CD4-positive, CD25-positive, alpha-beta regulatory T cell (primary cell): ENCODE measurements around the gene FXYD1. TPM values are rescaled to one million over a fixed set of nuclear protein-coding genes. Genes with fewer than 3 reads are reported as not detected.

Experiments
- ATAC-seq, 2 donors: fragments of 150-1000 bp; cut with Tn5 transposase; one replicate each; pipeline ENCODE4 v1.10.0; 2021; ENCODE audit warnings: low read depth in 2 of 2, moderate number of reproducible peaks in 2 of 2, moderate library complexity in 1 of 2
- DNase-seq, 3 donors: peaks; one replicate each; pipeline versions ENCODE4 v3.0.0 to v3.0.0-alpha.2; 2012 to 2022; ENCODE audit warnings: mixed read lengths in 1 of 3
- H3K27ac ChIP-seq: one replicate; pipeline ENCODE4 v1.7.0; 2013; ENCODE audit warnings: mild to moderate bottlenecking, low read length; ENCODE audit not compliant: insufficient read depth, poor library complexity, severe bottlenecking
- H3K27me3 ChIP-seq: one replicate; pipeline ENCODE4 v1.7.0; 2013; ENCODE audit warnings: low read length; ENCODE audit not compliant: control insufficient read depth, insufficient read depth
- H3K36me3 ChIP-seq: one replicate; pipeline ENCODE4 v1.7.0; 2013; ENCODE audit warnings: mild to moderate bottlenecking, low read length, moderate library complexity; ENCODE audit not compliant: control insufficient read depth, insufficient read depth
- H3K4me1 ChIP-seq: 2 replicates; pipeline ENCODE4 v1.7.0; 2013; ENCODE audit warnings: mild to moderate bottlenecking, low read length; ENCODE audit not compliant: insufficient read depth, control insufficient read depth, poor library complexity, severe bottlenecking
- H3K4me3 ChIP-seq: one replicate; pipeline ENCODE4 v1.7.0; 2013; ENCODE audit warnings: low read depth, mild to moderate bottlenecking, low read length, moderate library complexity
- H3K9me3 ChIP-seq, 2 experiments: 1 replicate in 1 of 2; 2 replicates in 1 of 2; pipeline ENCODE4 v1.7.0; 2013; ENCODE audit warnings: low read length in 2 of 2, mild to moderate bottlenecking in 1 of 2, moderate library complexity in 1 of 2; ENCODE audit not compliant: control insufficient read depth in 2 of 2
- H3K27ac Mint-ChIP-seq, 3 donors: one replicate each; pipeline ENCODE4 v1.8.0; 2020 to 2022; ENCODE audit warnings: mild to moderate bottlenecking in 3 of 3, mixed read lengths in 3 of 3, moderate library complexity in 2 of 3
- H3K27me3 Mint-ChIP-seq: one replicate; pipeline ENCODE4 v1.8.0; 2022; ENCODE audit warnings: mild to moderate bottlenecking, mixed read lengths
- H3K36me3 Mint-ChIP-seq: one replicate; pipeline ENCODE4 v1.8.0; 2020; ENCODE audit warnings: mixed read lengths
- H3K4me1 Mint-ChIP-seq, 4 donors: one replicate each; pipeline ENCODE4 v1.8.0; 2020 to 2022; ENCODE audit warnings: mixed read lengths in 4 of 4, mild to moderate bottlenecking in 1 of 4
- H3K4me3 Mint-ChIP-seq, 4 donors: one replicate each; pipeline ENCODE4 v1.8.0; 2020 to 2022; ENCODE audit warnings: mild to moderate bottlenecking in 4 of 4, mixed read lengths in 4 of 4, moderate library complexity in 3 of 4
- H3K9me3 Mint-ChIP-seq, 7 donors: one replicate each; pipeline ENCODE4 v1.8.0; 2020 to 2022; ENCODE audit warnings: mixed read lengths in 7 of 7, mild to moderate bottlenecking in 3 of 7, moderate library complexity in 2 of 7
- polyA plus RNA-seq, 4 donors: library from polyadenylated mRNA; unstranded; fragments of 300-500 nt; fragmentation: Illumina TruSeq; gene quantifications; one replicate each; pipeline ENCODE4 v1.2.3, GENCODE V29; 2021
- total RNA-seq: library from RNA; stranded (reverse); gene quantifications from one replicate; pipeline ENCODE4 v1.2.3, GENCODE V29; 2022

Gene FXYD1
- total and polyA plus RNA-seq, 5 donors from 2014 or later = 1.6 to 3.7 (median 2.6) TPM

GRCh38 chr19:35109395-35110112, 29.1 kb upstream of the FXYD1 start:
- no peaks in the 10 kb centered on the region for H3K9me3 Mint-ChIP-seq
- H3K36me3 Mint-ChIP-seq = no peaks in the 10 kb centered on the region
- no peaks in the 10 kb centered on the region for H3K27me3 ChIP-seq
- H3K27me3 Mint-ChIP-seq = peaks cover 5% of the 10 kb centered on the region
- no peaks in the 10 kb centered on the region for H3K36me3 ChIP-seq
- ATAC-seq = no peak
- H3K4me1 Mint-ChIP-seq = peaks cover 2% of the 10 kb centered on the region in 4 donors
- DNase-seq = no peak
- no peaks in the 10 kb centered on the region for H3K9me3 ChIP-seq
- no peak overlapping the region for H3K27ac ChIP-seq
- no peak overlapping the region for H3K27ac Mint-ChIP-seq
- H3K4me3 ChIP-seq = no peak overlapping the region
- H3K4me1 ChIP-seq = peaks cover 3% of the 10 kb centered on the region
- no peak overlapping the region for H3K4me3 Mint-ChIP-seq

DNA sequence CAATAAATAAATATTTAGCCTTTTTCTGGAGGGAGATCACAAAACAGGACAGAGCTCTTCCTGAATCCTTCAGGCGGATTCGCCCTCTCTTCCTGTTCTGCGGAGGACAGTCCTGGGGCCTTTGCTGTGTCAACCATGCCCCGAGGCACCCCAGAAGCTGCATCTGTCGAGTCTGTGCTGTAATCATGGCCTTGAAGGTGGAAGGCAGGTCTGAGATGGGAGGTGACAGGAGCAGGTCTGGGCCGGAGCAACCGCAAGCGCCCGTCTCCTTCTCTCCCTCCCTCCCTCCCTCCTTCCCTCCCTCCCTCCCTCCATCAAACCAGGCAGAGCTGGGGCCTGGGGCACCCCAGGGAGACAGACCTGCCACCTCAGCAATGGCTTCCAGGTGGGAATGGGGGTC, 27.6 kb upstream of the FXYD1 start:
- H3K4me3 Mint-ChIP-seq = no peak overlapping the region
- H3K36me3 Mint-ChIP-seq = no peaks in the 10 kb centered on the region
- no peak for DNase-seq

GRCh38 chr19:35112995-35113688, 25.5 kb upstream of the FXYD1 start:
- no peak overlapping the region for H3K27ac ChIP-seq
- no peaks in the 10 kb centered on the region for H3K9me3 ChIP-seq
- no peaks in the 10 kb centered on the region for H3K36me3 Mint-ChIP-seq
- no peak for ATAC-seq
- no peak overlapping the region for H3K4me3 Mint-ChIP-seq
- H3K4me1 Mint-ChIP-seq = peaks cover 3 to 8% (median 5%) of the 10 kb centered on the region in 4 donors
- H3K9me3 Mint-ChIP-seq = no peaks in the 10 kb centered on the region
- no peaks in the 10 kb centered on the region for H3K36me3 ChIP-seq
- H3K4me3 ChIP-seq = no peak overlapping the region
- no peaks in the 10 kb centered on the region for H3K27me3 ChIP-seq
- peaks cover 6% of the 10 kb centered on the region for H3K4me1 ChIP-seq
- no peak for DNase-seq
- H3K27ac Mint-ChIP-seq = no peak overlapping the region
- H3K27me3 Mint-ChIP-seq = peaks cover 5% of the 10 kb centered on the region

More for the DNA sequence above, 27.6 kb upstream of the FXYD1 start:
- no peaks in the 10 kb centered on the region for H3K36me3 ChIP-seq
- peaks cover 6% of the 10 kb centered on the region for H3K4me1 ChIP-seq
- H3K27me3 Mint-ChIP-seq = peaks cover 5% of the 10 kb centered on the region
- H3K9me3 ChIP-seq = no peaks in the 10 kb centered on the region
- H3K27me3 ChIP-seq = no peaks in the 10 kb centered on the region
- no peaks in the 10 kb centered on the region for H3K9me3 Mint-ChIP-seq
- H3K27ac Mint-ChIP-seq = no peak overlapping the region
- no peak overlapping the region for H3K4me3 ChIP-seq
- H3K27ac ChIP-seq = no peak overlapping the region
- peaks cover 3 to 8% (median 5%) of the 10 kb centered on the region in 4 donors for H3K4me1 Mint-ChIP-seq
- ATAC-seq = no peak

DNA sequence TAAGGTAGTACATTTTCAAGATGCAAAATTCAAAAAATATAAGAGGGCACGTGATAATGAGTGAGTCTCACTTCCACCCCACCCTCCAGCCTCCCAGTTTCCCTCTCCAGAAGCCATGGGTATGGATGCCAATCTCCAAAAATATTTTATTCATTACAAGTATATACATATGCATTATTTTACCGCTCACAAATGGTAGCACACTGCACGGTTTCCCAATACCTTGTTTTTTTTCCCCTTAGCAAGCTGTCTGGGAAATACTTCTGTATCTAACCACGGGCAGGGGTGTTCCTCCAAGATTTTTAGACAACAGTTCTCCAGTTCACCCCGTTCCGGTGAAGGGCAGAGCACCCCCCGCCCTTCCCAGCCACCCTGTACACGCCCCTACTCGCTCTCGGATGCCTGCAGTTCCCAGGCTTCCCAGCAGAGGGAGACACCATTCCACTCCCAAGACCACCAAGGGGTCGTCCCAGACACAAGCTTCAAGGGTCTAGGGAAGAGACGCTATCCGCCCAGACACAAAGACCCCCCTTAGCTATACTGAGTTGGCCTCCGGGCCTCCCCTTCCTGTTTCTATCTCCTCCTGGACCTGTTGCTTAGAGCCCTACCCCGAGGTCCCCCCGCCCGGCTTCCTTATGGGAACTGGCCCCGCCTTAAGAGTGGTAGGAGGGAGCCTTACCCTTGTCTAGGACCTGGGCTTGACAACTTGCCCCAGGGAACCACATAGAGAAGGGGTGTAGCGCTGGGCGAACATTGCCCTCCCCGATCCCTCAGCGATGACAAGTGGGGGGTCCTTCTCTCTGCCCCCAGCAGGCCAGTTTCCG, 24.1 kb upstream of the FXYD1 start:
- H3K4me3 ChIP-seq = no peak overlapping the region
- Mint-ChIP-seq H3K27ac (peak overlapping the region in 2 of 3 donors; percentile 26 to 64), H3K4me3 (peak overlapping the region in 1 of 4 donors; percentile 41), H3K36me3 (no peaks in the 10 kb centered on the region), H3K9me3 (no peaks in the 10 kb centered on the region), H3K4me1 (peaks cover 3 to 8% (median 5%) of the 10 kb centered on the region in 4 donors), H3K27me3 (peaks cover 5% of the 10 kb centered on the region)
- ATAC-seq = peak; percentile 71 to 78
- DNase-seq = peak; percentile 48 to 68 (median 55)
- peaks cover 6% of the 10 kb centered on the region for H3K4me1 ChIP-seq
- no peak overlapping the region for H3K27ac ChIP-seq
- H3K27me3 ChIP-seq = no peaks in the 10 kb centered on the region
- H3K9me3 ChIP-seq = no peaks in the 10 kb centered on the region
- no peaks in the 10 kb centered on the region for H3K36me3 ChIP-seq

GRCh38 chr19:35115177-35115951, 23.3 kb upstream of the FXYD1 start, which contains the start of gene FXYD3:
FXYD3 (plus strand) TSS chr19:35115823; CDS start chr19:35119377, 3,554 bp downstream.
- no peak for DNase-seq
- Mint-ChIP-seq H3K27me3 (peaks cover 5% of the 10 kb centered on the region), H3K4me3 (peak within 1 kb of the TSS in 1 of 4 donors; percentile 41), H3K27ac (peak within 1 kb of the TSS; percentile 26 to 64 (median 36)), H3K9me3 (no peaks in the 10 kb centered on the region), H3K4me1 (peaks cover 3 to 8% (median 5%) of the 10 kb centered on the region in 4 donors), H3K36me3 (no peaks in the 10 kb centered on the region)
- no peaks in the 10 kb centered on the region for H3K9me3 ChIP-seq
- H3K4me3 ChIP-seq = no peak within 1 kb of the TSS
- peaks cover 6% of the 10 kb centered on the region for H3K4me1 ChIP-seq
- ATAC-seq = no peak
- no peaks in the 10 kb centered on the region for H3K27me3 ChIP-seq
- no peak within 1 kb of the TSS for H3K27ac ChIP-seq
- H3K36me3 ChIP-seq = no peaks in the 10 kb centered on the region

- no peaks in the 10 kb centered on the region for H3K9me3 Mint-ChIP-seq
- ATAC-seq = no peak
- peak overlapping the region in 1 of 3 donors; percentile 36 for H3K27ac Mint-ChIP-seq
- Histone ChIP-seq H3K36me3 (no peaks in the 10 kb centered on the region), H3K4me1 (peaks cover 6% of the 10 kb centered on the region), H3K27me3 (no peaks in the 10 kb centered on the region), H3K4me3 (no peak overlapping the region), H3K9me3 (no peaks in the 10 kb centered on the region), H3K27ac (no peak overlapping the region)
- peaks cover 3 to 8% (median 5%) of the 10 kb centered on the region in 4 donors for H3K4me1 Mint-ChIP-seq
- DNase-seq = no peak
- no peaks in the 10 kb centered on the region for H3K36me3 Mint-ChIP-seq
- H3K27me3 Mint-ChIP-seq = peaks cover 5% of the 10 kb centered on the region
- no peak overlapping the region for H3K4me3 Mint-ChIP-seq
Measured at GRCh38 chr19:35116072-35116801, 22.4 kb upstream of the FXYD1 start.
